H9 (cell line): ENCODE data around the gene BCAS1. TPM values are rescaled to one million over a fixed set of nuclear protein-coding genes. Genes with fewer than 3 reads are reported as not detected.
A peak's percentile ranks its signal among the peaks of the same experiment; 100 is the strongest.

Experiments
- DNase-seq: peaks from one replicate; pipeline ENCODE4 v3.0.0-alpha.2; 2017
- H2AFZ ChIP-seq: one replicate; pipeline ENCODE4 v1.6.1; 2013; ENCODE audit warnings: mild to moderate bottlenecking, low read length, control low read depth, moderate library complexity
- H2AK5ac ChIP-seq: 2 replicates; pipeline ENCODE4 v1.6.1; 2013; ENCODE audit warnings: low read length, control low read depth, mixed read lengths; ENCODE audit not compliant: insufficient read length
- H2BK120ac ChIP-seq: one replicate; pipeline ENCODE4 v1.6.1; 2013; ENCODE audit warnings: low read depth, mild to moderate bottlenecking, low read length, control low read depth, inconsistent platforms; ENCODE audit not compliant: poor library complexity, severe bottlenecking
- H2BK12ac ChIP-seq: 2 replicates; pipeline ENCODE4 v1.6.1; 2013; ENCODE audit warnings: low read length, control low read depth, mixed read lengths, low read depth; ENCODE audit not compliant: insufficient read length
- H2BK15ac ChIP-seq: 2 replicates; pipeline ENCODE4 v1.6.1; 2013; ENCODE audit warnings: low read depth, low read length, control low read depth
- H2BK20ac ChIP-seq: one replicate; pipeline ENCODE4 v1.6.1; 2013; ENCODE audit warnings: low read depth, mild to moderate bottlenecking, low read length, control low read depth, inconsistent platforms; ENCODE audit not compliant: poor library complexity, severe bottlenecking
- H2BK5ac ChIP-seq: 2 replicates; pipeline ENCODE4 v1.6.1; 2013; ENCODE audit warnings: low read length, control low read depth, mixed read lengths; ENCODE audit not compliant: insufficient read length
- H3K14ac ChIP-seq: 2 replicates; pipeline ENCODE4 v1.6.1; 2013; ENCODE audit warnings: low read length, control low read depth; ENCODE audit not compliant: insufficient read depth
- H3K18ac ChIP-seq: 2 replicates; pipeline ENCODE4 v1.6.1; 2013; ENCODE audit warnings: low read depth, mild to moderate bottlenecking, mixed read lengths, low read length, control low read depth; ENCODE audit not compliant: insufficient read length
- H3K23ac ChIP-seq: 2 replicates; pipeline ENCODE4 v1.6.1; 2013; ENCODE audit warnings: low read length, control low read depth, mixed read lengths, low read depth; ENCODE audit not compliant: insufficient read length
- H3K23me2 ChIP-seq: 2 replicates; pipeline ENCODE4 v1.6.1; 2013; ENCODE audit warnings: low read depth, mild to moderate bottlenecking, mixed read lengths, low read length, control low read depth; ENCODE audit not compliant: insufficient read length, poor library complexity, severe bottlenecking
- H3K27ac ChIP-seq: 2 replicates; pipeline ENCODE4 v1.5.1; 2013; ENCODE audit warnings: low read length, control low read depth, mixed read lengths, low read depth; ENCODE audit not compliant: insufficient read length
- H3K27me3 ChIP-seq: 2 replicates; pipeline ENCODE4 v1.6.1; 2013; ENCODE audit warnings: low read length, control low read depth, inconsistent platforms; ENCODE audit not compliant: insufficient read depth
- H3K4ac ChIP-seq: 2 replicates; pipeline ENCODE4 v1.6.1; 2013; ENCODE audit warnings: low read depth, mild to moderate bottlenecking, control low read depth, inconsistent platforms, low read length, moderate library complexity
- H3K4me1 ChIP-seq: 2 replicates; pipeline ENCODE4 v1.6.1; 2013; ENCODE audit warnings: low read length, control low read depth, inconsistent platforms; ENCODE audit not compliant: insufficient read depth
- H3K4me2 ChIP-seq: 2 replicates; pipeline ENCODE4 v1.6.1; 2013; ENCODE audit warnings: low read length, control low read depth, mixed read lengths; ENCODE audit not compliant: insufficient read length, insufficient read depth
- H3K56ac ChIP-seq: 2 replicates; pipeline ENCODE4 v1.6.1; 2013; ENCODE audit warnings: low read depth, mild to moderate bottlenecking, mixed read lengths, low read length, control low read depth; ENCODE audit not compliant: insufficient read length
- H3K79me1 ChIP-seq: 2 replicates; pipeline ENCODE4 v1.6.1; 2013; ENCODE audit warnings: low read depth, mild to moderate bottlenecking, moderate library complexity, low read length, control low read depth, inconsistent platforms; ENCODE audit not compliant: insufficient read depth, poor library complexity, severe bottlenecking
- H3K79me2 ChIP-seq: 2 replicates; pipeline ENCODE4 v1.6.1; 2013; ENCODE audit warnings: low read length, control low read depth, inconsistent platforms; ENCODE audit not compliant: insufficient read depth
- H3K9ac ChIP-seq: 2 replicates; pipeline ENCODE4 v1.6.1; 2013; ENCODE audit warnings: low read length, control low read depth, mixed read lengths; ENCODE audit not compliant: insufficient read length; ENCODE audit errors: extremely low read depth
- H3K9me3 ChIP-seq: one replicate; pipeline ENCODE4 v1.6.1; 2013; ENCODE audit warnings: low read depth, low read length, inconsistent platforms; ENCODE audit not compliant: control insufficient read depth
- H3T11ph ChIP-seq: one replicate; pipeline ENCODE4 v1.6.1; 2013; ENCODE audit warnings: mild to moderate bottlenecking, low read length, control low read depth, inconsistent platforms
- H4K20me1 ChIP-seq: one replicate; pipeline ENCODE4 v1.6.1; 2013; ENCODE audit not compliant: control insufficient read depth, insufficient read length, insufficient read depth
- H4K5ac ChIP-seq: 2 replicates; pipeline ENCODE4 v1.6.1; 2013; ENCODE audit warnings: low read depth, mild to moderate bottlenecking, mixed read lengths, low read length, control low read depth; ENCODE audit not compliant: insufficient read length
- H4K8ac ChIP-seq: replicated peaks from 2 replicates; pipeline ENCODE4 v1.6.1; 2013; ENCODE audit warnings: low read length, control low read depth, mixed read lengths, low read depth; ENCODE audit not compliant: insufficient read length
- H4K91ac ChIP-seq: 2 replicates; pipeline ENCODE4 v1.6.1; 2013; ENCODE audit warnings: low read depth, mild to moderate bottlenecking, moderate library complexity, mixed read lengths, low read length, control low read depth; ENCODE audit not compliant: insufficient read length
- H3K27ac Mint-ChIP-seq, 3 experiments: 2 replicates in 2 of 3; 3 replicates in 1 of 3; pipeline ENCODE4 v1.8.0; 2020 to 2021; ENCODE audit warnings: mixed read lengths in 3 of 3, mild to moderate bottlenecking in 1 of 3, moderate library complexity in 1 of 3
- H3K27me3 Mint-ChIP-seq: 2 replicates; pipeline ENCODE4 v1.8.0; 2021; ENCODE audit warnings: low read depth, mild to moderate bottlenecking, moderate library complexity, mixed read lengths
- H3K36me3 Mint-ChIP-seq, 3 experiments: 2 replicates in 2 of 3; 3 replicates in 1 of 3; pipeline ENCODE4 v1.8.0; 2020 to 2021; ENCODE audit warnings: low read depth in 3 of 3, mixed read lengths in 3 of 3; ENCODE audit not compliant: insufficient read depth in 1 of 3
- H3K4me1 Mint-ChIP-seq, 2 experiments: 2 replicates each; pipeline ENCODE4 v1.8.0; 2020; ENCODE audit warnings: mixed read lengths in 2 of 2
- H3K4me3 Mint-ChIP-seq, 2 experiments: 2 replicates in 1 of 2; 3 replicates in 1 of 2; pipeline ENCODE4 v1.8.0; 2020 to 2021; ENCODE audit warnings: mild to moderate bottlenecking in 2 of 2, mixed read lengths in 2 of 2, moderate library complexity in 1 of 2
- H3K9me3 Mint-ChIP-seq, 2 experiments: 2 replicates in 1 of 2; 3 replicates in 1 of 2; pipeline ENCODE4 v1.8.0; 2020; ENCODE audit warnings: mild to moderate bottlenecking in 2 of 2, mixed read lengths in 2 of 2, moderate library complexity in 1 of 2
- WGBS: extraction: QIAGEN DNeasy Blood & Tissue Kit; methylation state at CpG from one replicate; pipeline ENCODE4 v1.1.7; 2013; ENCODE audit warnings: missing lambda C conversion rate, low lambda C conversion rate, mixed read lengths; ENCODE audit not compliant: insufficient read length; ENCODE audit errors: extremely low coverage; 5-methylcytosine and 5-hydroxymethylcytosine counted together
- total RNA-seq: library from RNA; stranded (reverse); gene quantifications from 2 replicates; pipeline ENCODE4 v1.2.1, GENCODE V29; 2021
- TF ChIP-seq, protein P1 (sequence below): fragments of 200-600 bp; sonication (generic); conservative IDR thresholded peaks from 3 replicates; pipeline ENCODE4 v1.8.0; 2021; ENCODE audit warnings: antibody characterized with exemption, mild to moderate bottlenecking

Gene BCAS1
- total RNA-seq, 1 experiment from 2014 or later: 0.15 TPM

DNA sequence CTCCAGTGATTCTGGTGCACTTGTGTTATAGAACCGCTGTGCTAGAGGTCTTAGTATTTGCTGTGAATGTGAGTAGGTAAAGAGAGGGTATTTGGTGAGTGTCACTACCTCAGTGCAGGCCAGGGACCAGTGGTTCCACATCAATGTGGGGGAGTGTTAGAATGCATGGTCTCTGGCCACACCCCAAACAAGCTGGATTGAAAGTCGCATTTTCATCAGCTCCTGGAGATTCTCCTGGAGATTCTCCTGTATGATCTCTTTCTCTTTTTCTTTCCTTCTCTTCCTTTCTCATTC is 26.8 kb upstream of the BCAS1 start:
- H3K27ac Mint-ChIP-seq: peak overlapping the region in 1 of 3 experiments; percentile 13; a peak in 1 of 7 replicates

More for the DNA sequence above, 26.8 kb upstream of the BCAS1 start:
- Histone ChIP-seq H4K5ac (no peak overlapping the region), H4K20me1 (no peaks in the 10 kb centered on the region), H3K79me2 (no peaks in the 10 kb centered on the region), H3K18ac (no peak overlapping the region), H3K9ac (no peak overlapping the region), H4K8ac (no peak overlapping the region), H3K23me2 (no peaks in the 10 kb centered on the region), H3K27ac (no peak overlapping the region), H3K27me3 (no peaks in the 10 kb centered on the region), H2BK20ac (no peak overlapping the region), H2AFZ (no peak overlapping the region), H3K56ac (no peak overlapping the region), H3K9me3 (no peaks in the 10 kb centered on the region), H3K4me1 (no peaks in the 10 kb centered on the region), H2BK12ac (no peak overlapping the region), H3K23ac (no peak overlapping the region), H3T11ph (no peak overlapping the region), H3K4ac (no peak overlapping the region), H4K91ac (no peak overlapping the region), H2BK5ac (no peak overlapping the region), H3K79me1 (no peaks in the 10 kb centered on the region), H2AK5ac (no peak overlapping the region), H3K14ac (no peak overlapping the region), H2BK15ac (no peak overlapping the region), H2BK120ac (no peak overlapping the region), H3K4me2 (no peak overlapping the region)
- Mint-ChIP-seq H3K36me3 (peaks cover 0 to 5% (median 1%) of the 10 kb centered on the region in 3 experiments; a peak in 3 of 7 replicates), H3K9me3 (peaks cover 0 to 2% of the 10 kb centered on the region in 2 experiments; a peak in 1 of 5 replicates), H3K27me3 (peaks cover 1% of the 10 kb centered on the region; the same call in 1 of the 2 replicates), H3K4me1 (peaks cover 0 to 3% of the 10 kb centered on the region in 2 experiments; a peak in 2 of 4 replicates), H3K4me3 (no peak overlapping the region)
- no CpG with 5 or more reads among the region's 2 CpGs for WGBS
- TF ChIP-seq, protein P1, sequence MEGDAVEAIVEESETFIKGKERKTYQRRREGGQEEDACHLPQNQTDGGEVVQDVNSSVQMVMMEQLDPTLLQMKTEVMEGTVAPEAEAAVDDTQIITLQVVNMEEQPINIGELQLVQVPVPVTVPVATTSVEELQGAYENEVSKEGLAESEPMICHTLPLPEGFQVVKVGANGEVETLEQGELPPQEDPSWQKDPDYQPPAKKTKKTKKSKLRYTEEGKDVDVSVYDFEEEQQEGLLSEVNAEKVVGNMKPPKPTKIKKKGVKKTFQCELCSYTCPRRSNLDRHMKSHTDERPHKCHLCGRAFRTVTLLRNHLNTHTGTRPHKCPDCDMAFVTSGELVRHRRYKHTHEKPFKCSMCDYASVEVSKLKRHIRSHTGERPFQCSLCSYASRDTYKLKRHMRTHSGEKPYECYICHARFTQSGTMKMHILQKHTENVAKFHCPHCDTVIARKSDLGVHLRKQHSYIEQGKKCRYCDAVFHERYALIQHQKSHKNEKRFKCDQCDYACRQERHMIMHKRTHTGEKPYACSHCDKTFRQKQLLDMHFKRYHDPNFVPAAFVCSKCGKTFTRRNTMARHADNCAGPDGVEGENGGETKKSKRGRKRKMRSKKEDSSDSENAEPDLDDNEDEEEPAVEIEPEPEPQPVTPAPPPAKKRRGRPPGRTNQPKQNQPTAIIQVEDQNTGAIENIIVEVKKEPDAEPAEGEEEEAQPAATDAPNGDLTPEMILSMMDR: no peak
- no peak for DNase-seq
